ENCODE measurements around the gene COL8A2.

Gene COL8A2

DNA sequence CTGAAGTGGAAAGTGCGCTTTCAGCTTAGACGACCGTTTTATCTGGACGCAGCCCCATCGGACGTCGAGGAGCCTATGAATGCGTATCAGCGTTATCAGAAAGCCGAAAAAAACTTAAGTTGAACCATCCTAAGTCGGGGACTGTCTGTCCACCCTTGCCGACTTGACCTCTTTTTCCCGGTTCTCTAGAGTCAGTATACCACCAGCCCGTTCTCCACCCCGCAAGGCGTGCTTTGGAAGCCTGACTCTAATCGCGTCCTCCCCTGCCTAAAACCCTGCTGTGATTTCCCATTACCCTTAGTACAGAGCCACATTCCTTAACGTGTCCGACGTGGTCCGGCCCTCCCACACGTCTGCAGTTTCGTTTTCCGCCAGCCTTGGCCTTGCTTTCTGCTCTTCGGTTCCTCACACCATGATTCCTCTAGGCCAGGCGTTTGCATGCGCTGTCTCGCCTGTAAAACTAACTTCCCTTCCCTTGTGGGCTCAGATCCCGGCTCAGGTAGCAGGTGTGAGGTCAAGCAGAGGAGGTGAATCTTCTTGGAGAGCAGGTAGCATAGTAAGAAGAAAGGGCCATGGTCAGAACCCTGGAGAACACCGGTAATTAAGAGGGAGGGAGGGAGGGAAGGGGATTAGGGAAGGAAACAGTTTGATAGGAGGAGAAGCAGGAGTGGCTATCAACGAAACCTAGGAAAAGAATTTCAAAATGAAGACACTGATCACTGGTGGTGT lies 35.5 kb downstream of the COL8A2 start:
- no peak for DNase-seq (ENCODE audit: low read depth)

DNA sequence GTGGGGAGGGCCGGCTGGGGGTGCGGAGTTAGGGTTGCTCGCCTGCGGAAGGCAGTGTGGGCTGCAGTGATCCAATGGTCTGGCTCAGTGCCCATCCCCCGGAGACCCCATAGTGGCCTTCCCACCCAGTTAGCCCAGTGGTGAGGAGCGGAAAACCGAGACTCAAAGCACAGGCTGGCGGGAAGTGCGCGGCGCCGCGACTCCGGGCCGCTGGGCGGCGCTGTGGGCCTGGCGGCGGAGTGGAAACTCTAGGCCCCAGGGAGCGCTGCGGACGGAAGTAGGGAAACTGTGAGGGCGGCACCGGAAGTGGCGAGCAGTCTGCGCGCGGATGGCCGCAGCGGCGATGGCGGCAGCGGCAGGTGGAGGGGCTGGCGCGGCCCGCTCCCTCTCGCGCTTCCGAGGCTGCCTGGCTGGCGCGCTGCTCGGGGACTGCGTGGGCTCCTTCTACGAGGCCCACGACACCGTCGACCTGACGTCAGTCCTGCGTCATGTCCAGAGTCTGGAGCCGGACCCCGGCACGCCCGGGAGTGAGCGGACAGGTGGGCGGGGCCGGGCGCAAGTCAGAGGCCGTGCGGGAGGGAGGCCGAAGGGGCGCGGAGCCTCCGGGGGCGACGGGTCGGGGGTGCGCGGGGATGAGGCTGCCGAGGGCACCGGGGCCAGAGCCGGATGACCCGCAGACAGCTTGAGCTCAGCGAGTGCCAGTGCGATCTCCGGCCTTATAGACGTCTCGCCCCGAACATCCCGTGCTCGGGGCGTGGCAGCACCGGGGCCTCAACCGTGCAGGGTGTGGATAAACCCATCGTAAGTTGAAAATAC lies 36.2 kb downstream of the COL8A2 start, which contains the start of gene ADPRS:
TSS of gene ADPRS (plus strand) at position 316 of the 816 bp plus-strand sequence. CDS start at position 329, 13 bp downstream.
- peak; percentile 68 for DNase-seq (ENCODE audit: low read depth)

DNA sequence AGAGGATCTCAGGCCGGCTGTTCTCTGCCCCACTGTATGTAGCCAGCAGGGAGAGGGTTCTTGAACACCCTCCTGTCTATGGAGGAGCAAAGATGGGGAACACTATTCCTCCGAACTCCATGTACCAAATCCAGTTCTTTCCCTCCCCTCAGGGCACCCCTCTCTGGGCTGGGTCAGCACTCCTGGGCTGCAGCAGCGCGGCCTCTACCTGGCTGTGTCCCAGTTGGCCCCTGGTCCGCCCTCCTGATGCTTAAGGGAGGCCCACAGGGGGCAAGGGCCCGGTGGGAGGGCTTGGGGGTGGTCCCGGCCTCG lies 36.8 kb downstream of the COL8A2 start:
- DNase-seq (ENCODE audit: low read depth), result no peak

DNA sequence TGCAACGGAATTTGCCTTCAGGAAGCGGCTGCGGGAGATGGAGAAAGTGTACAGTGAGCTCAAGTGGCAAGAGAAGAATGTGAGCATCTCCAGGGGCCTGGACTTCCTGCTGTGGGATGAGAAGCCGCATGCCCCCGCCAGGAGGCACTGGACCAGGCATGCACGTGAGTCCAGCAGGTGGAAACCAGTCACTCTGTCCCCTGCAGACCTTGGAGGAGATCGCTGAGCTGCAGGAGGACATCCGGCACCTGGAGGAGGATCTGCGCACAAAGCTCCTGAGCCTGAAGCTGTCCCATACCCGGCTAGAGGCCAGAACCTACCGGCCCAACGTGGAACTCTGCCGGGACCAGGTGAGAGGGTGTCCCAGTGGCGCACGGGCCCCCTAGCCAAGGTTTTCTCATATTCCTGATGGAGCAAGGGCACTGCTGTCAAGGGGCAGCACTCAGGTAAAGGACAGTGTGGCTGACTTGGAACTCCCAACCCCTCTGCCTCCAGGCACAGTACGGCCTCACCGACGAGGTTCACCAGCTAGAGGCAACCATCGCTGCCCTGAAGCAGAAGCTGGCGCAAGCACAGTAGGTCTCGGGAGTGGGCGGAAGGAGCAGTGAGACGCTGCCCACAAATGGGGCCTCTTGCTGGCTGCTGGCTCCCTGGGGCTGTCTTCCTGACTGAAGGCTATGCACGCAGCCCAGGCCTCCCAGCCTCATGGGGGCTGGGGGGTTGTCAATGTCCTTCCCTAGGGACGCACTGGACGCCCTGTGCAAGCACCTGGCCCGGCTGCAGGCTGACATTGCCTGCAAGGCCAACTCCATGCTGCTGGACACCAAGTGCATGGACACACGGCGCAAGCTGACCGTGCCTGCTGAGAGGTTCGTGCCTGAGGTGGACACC lies 37.5 kb downstream of the COL8A2 start:
- no peak for DNase-seq (ENCODE audit: low read depth)

DNA sequence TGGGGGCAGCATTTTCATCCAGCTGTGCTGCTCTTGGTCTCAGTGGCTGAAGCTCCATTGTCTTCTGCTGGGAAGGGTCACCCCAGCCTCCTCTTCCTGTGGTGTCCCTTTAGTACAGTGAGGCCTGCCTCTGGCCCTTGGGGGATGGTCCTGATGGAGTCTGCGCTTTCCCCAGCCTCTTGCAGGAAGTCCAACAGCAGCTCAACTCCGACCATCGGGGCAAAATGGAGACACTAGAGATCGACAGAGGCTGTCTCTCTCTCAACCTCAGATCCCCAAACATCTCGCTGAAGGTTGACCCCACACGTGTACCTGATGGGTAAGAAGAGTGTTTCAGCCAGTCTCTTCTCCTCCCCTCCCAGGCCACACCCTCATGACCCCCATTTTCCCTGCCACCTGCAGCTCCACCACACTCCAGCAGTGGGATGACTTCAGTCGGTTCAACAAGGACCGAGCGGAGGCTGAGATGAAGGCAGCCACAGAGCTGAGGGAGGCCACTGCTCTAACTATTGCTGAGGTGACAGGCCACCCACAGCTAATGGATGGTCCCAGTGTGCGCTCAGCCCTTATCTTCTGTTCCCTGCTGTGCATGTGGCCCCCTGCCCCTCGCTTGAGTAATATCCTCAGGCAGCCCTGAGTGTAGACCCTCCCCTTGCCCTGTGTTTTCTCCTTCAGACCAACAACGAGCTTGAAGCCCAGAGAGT lies 38.3 kb downstream of the COL8A2 start:
- DNase-seq (ENCODE audit: low read depth), result no peak

DNA sequence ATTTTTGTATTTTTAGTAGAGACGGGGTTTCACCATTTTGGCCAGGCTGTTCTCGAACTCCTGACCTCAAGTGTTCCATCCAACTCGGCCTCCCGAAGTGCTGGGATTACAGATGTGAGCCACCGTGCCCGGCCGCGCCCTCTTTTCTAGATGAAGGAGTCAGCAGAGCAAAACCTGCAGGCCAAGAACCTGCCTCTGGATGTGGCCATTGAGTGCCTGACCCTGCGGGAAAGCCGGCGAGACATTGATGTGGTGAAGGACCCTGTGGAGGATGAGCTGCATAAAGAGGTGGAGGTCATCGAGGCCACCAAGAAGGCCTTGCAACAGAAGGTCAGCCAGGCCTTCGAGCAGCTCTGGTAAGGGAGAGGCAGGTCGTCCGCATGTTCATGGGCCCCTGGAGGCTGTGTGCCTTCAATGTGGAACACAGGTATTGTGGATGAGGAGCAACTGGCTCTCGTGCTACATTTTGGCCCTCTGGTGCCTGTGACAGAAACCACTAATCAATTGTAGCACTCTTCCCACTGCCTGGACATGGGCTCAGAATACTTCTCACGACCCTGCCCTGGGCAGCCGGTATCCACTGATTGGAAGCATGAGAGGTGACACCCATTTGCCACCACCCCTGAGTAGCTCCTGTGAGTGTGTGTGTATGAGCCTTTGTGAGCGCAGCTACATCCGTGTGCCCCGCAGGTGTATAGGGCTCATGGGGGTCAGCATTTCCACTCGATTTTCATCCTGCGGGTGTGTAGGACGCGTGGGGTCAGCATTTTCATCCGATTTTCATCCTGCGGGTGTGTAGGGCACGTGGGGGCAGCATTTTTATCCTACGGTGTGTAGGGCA lies 39.1 kb downstream of the COL8A2 start:
- no peak for DNase-seq (ENCODE audit: low read depth)

DNA sequence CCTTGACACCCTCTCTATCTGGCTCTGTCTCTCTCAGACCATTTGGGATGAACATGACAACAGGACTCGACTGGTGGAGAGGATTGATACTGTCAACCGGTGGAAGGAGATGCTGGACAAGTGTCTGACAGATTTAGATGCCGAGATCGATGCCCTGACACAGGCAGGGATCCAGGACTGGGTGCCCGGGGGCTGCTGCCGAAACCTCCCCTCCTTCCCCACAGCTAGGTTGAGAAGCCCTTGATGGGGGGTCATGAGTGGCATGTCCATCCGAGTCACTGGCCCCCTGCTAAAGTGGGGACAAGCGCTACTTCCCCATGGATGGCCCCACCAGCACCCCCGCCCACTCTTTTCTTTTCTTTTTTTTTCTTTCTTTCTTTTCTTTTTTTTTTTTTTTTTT lies 39.9 kb downstream of the COL8A2 start:
- no peak for DNase-seq (ENCODE audit: low read depth)

DNA sequence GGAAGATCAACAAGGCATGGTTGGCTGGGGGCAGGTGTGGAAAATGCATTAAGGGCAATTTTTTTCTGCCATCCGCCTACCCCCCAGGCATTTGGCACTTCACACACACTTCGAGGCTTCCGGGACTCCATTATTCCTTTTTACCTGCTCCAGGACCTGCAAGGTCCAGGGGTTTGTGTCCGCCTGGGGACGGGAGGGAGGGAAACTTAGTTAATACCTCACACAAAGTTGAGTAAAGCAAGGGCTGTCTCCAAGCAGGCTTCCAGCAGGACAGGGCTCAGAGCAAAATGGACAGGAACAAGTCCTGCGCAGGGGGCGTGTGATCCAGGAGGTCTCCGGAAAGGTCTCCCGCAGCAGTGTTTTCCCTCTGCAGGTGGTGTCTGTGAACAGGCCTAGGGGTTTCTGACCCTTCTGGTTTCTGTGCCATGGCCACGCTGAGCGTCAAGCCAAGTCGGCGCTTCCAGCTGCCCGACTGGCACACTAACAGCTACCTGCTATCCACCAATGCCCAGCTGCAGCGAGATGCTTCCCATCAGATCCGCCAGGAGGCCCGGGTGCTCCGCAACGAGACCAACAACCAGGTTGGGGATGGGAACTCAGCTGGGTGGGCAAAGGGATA lies 40.4 kb downstream of the COL8A2 start:
- no peak for DNase-seq (ENCODE audit: low read depth)

DNA sequence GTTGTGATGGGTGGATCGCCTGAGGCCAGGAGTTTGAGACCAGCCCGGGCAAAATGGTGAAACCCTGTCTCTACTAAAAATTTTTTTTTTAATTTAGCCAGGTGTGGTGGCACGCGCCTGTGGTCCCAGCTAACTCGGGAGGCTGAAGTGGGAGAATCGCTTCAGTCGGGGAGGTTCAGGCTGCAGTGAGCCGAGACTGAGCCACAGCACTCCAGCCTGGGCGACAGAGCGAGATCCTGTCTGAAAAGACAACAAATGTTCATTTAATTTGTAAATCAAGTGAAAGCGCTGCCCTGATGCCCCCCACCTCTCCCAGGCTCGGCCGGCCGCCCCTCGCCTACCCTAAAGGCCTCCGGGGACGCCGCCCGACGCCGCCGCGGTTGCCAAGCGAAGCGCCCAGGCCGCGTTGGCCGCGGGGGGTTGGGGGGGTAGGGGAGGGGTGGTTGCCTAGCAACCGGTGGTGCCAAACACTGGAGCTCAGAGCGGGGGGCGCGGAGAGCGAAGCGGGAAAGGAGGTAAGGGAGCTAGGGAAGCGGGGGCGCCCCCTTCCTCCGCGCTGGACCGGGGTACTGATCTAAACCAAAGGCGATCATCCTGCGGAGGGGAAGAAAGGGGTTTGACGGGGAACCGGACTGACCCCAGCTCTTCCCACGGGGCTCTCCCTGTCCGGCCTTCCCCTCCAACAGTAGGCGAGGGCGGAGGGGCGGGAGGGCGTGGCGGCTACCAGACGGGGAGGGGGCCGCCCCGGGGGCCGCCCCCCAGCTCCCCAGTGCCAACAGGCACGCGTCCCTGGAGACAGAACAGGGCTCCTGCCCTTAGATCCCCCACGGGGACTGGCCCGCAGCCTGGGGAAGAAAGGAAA lies 41.2 kb downstream of the COL8A2 start, which contains the start of gene TEKT2:
TSS of gene TEKT2 (plus strand) at position 460 of the 862 bp plus-strand sequence. CDS start 828 bp downstream, outside the sequence.
- DNase-seq (ENCODE audit: low read depth), result no peak

DNA sequence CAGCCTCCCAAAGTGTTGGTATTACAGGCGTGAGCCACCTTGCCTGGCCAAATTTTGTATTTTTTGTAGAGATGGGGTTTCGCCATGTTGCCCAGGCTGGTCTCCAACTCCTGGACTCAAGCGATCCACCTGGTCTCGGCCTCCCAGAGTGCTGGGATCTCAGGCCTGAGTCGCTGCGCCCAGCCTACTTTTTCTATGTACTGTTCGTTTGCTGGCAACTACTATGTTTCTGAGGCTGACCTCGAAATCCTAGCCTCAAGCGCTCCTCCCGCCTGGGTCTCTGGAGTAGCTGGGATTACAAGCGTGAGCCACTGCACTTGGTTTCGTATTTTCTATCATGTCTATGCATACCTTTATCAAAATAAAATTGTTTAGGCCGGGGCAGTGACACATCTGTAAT lies 41.8 kb downstream of the COL8A2 start:
- DNase-seq (ENCODE audit: low read depth), result no peak

DNA sequence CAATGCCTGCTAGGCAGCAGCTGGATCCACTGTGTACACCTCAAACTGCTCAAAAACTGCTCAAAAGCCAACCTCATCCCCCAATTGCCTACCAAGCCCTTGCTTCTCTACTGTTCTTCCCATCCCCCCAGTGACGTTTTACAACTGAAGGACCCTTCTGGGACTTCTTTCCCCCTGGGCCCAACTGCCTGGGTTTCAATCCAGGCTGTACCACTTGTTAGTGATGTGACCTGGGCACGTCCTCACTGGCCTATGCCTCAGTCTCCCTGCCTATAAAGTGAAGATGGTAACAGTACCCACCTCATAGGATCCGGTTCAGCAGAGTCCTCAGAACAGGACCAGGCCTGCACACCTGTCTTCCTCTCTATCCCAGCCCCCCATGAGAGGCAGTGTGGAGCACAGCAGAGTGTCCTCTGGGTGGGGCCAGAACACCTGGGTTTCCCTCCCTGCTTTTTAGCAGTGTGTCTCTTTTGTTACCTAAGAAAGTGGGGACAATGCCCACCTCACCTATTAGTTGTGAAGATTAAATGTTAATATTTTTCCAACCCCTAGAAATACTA lies 43.0 kb downstream of the COL8A2 start:
- no peak for DNase-seq (ENCODE audit: low read depth)

DNA sequence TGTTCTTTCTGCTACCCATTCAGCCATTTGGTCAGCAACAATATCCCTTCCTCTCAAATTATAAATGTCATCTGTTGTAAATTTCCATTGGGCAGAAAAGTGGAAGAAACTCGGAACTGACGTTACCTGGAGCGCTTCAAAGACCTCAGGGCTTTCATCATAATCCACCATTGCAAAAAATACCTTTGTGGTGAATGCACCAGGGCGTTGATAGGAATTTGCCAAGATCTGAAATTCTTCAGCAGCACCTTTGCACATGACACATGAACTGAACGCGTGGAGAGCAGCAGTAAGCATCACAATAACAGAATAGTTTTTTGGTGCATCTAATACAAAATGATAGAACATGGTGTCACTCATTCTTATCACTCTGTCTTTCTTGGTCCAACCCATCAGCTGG lies 44.2 kb downstream of the COL8A2 start:
- no peak for DNase-seq (ENCODE audit: low read depth)

DNA sequence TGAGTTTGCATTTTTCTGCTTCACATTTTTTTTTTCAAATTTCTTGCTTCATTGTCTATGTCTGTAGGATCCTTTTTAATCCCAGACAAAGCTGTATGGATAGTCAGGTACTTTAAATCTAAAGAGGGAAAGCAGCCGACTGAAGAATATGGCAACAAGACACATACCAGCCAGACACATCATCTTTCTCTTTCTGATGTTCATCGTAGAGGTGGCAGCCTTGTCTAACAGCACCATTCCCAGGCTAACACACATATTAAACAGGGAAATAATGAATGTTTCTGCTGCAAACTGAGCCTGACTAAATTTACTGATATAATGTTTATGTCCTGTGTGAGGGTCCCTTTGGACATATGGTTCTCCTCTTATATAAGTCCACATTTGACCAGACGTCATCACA lies 44.8 kb downstream of the COL8A2 start:
- DNase-seq (ENCODE audit: low read depth), result no peak

DNA sequence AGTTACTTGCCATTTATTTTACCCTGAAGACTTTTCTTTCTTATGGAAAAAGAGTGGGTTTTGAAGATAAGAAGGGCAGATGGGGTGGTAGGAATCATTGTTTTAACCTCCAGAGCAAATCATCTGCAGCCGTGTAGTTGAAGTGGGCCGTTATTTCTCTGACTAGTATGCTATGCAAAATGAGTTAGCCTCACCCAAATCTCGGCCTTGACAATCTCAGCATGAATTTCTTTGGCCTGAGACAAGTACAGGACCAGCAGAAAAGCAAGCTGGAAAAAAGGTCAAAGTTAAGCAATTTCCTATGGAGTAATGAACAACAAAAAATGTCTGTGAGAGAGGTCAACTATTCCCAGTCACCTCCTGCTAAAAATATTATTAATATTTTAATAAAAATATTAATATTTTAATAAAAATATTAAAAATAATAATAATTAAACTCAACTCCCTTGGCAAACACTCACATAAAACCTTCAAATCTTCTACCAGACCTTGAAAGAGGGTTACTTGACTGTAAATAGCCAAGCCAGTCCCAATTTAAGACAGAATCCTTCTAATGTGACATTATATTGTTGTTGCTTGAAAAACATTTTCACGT lies 47.9 kb downstream of the COL8A2 start:
- DNase-seq (ENCODE audit: low read depth), result no peak

DNA sequence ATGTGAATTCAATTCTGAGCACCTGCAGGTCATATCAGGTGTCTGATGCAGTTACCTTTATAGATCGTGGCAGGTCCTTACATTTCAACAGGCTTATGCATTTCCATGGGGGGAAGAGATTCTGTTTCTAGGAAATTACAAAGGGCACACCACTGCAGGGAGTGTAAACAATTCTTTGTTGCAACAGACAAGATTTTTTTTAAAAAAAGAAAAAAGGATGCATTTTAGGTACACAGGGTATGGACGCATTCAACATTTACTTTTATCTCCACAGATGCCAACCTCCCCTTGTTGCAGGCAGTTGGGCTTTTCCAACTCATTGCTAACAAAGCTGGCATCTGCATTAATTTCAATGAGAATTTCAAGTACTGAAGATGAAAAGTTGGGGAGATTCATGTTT lies 54.7 kb downstream of the COL8A2 start:
- no peak for DNase-seq (ENCODE audit: low read depth)

DNA sequence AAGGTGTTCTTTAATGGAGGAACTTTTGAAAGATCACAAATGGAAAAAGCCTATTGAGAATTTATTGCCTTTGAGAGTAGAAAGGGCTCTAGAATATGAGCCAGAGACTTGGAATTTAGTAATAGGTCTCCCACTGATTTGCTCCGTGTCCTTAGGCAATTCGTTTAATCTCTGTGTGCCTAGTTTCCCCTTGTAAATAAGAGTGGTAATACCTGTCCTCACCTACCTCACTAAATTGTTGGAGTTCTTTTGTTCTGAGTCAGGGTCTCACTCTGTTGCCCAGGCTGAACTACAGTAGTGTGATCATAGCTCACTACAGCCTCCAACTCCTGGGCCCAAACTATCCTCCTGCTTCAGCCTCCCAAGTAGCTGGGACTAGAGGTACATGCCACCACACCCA lies 56.2 kb downstream of the COL8A2 start:
- no peak for DNase-seq (ENCODE audit: low read depth)

DNA sequence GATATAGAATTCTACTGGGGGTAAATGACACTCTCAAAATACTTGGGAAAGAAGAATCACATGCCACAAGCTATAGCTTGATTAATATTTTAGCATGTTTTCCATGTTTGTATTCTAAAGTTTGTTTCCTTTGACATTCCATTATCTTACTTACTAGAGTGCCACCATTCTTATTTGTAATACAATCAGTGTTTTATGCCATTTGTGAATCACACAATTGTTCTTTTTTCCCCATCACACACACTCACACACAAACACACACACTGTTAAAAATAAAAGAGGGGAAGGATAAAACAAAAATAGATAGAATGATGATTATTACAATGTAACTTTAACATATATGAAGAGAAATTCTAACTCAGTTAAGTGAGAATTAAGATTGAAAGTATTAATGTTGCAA lies 57.2 kb downstream of the COL8A2 start:
- no peak for DNase-seq (ENCODE audit: low read depth)

DNA sequence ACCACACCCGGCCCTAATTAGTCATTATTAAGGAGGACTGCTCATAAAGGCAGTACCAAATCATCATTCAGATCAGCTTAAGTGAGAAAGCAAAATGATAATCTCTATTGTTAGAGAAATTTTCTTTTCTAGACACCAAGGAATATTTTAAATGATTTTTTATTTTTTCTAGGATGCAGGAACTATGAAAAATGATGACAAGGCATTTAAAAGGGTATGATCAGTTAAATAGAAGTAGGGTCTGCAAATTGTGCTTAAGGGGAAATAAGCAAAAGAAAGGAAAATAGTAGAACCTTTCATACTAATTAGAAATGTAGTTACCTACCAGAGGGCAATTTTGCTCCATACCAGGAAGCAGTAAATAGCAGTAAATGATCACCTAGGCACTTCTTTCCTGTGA lies 62.7 kb downstream of the COL8A2 start:
- no peak for DNase-seq (ENCODE audit: low read depth)

DNA sequence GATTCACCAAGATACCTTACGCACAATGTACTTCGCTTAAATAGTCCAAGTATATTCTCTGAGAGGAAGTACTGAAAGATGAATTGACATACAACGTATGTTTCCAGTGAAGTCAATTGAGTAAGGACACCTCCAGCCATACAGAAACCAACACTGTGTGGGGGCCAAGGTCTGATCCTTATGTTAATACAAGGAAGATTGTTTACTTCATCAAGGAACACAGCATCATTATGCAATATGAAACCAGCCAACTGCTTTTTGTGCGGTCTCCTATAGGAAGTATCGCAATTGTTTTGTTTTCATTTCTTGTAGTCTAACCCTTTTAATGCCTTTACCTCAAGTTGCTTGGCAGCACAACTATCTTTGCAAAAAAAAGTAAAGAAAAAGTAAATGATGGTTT lies 69.3 kb downstream of the COL8A2 start:
- no peak for DNase-seq (ENCODE audit: low read depth)
